GM12891 (cell line): ENCODE data around the gene RAB7A.

ENCODE experiments used
- POLR2A ChIP-seq: IDR thresholded peaks from 2 replicates; pipeline ENCODE4 v1.6.1; 2011; ENCODE audit warnings: low read depth, low read length, control low read depth
- POLR2AphosphoS5 ChIP-seq: IDR thresholded peaks from 2 replicates; pipeline ENCODE4 v1.6.1; 2011; ENCODE audit warnings: low read depth, low read length, control low read depth
- TAF1 ChIP-seq: IDR thresholded peaks from 2 replicates; pipeline ENCODE4 v1.6.1; 2011; ENCODE audit warnings: low read depth, low read length, control low read depth

- TF ChIP-seq POLR2A: no peak
- TF ChIP-seq TAF1: no peak
- no peak for TF ChIP-seq POLR2AphosphoS5
Observed at GRCh38 chr3:128720891-128721290, 5.1 kb upstream of the RAB7A start.
